K562 treated with DMSO at 1 percent for 48 hours (cell line): ENCODE measurements around the gene HMCN1. TPM values are rescaled to one million over a fixed set of nuclear protein-coding genes. Genes with fewer than 3 reads are reported as not detected.

Experiments used
- total RNA-seq: library from RNA; unstranded; fragments of 300-600 nt; gene quantifications from 2 replicates; pipeline ENCODE4 v1.2.3, GENCODE V29; 2022; ENCODE audit warnings: low replicate concordance; ENCODE audit errors: extremely low read depth

HMCN1 gene
- not detected in 2 replicates for total RNA-seq

GRCh38 chr1:185733818-185734735, at the start of gene HMCN1:
Gene HMCN1, plus strand, starts transcription at chr1:185734391. Its CDS starts 389 bp downstream, at chr1:185734780.

